ENCODE data around the gene CUEDC1.

GRCh38 chr17:57868007-57868909 is 87.0 kb downstream of the CUEDC1 start:
- peak in 1 of 3 donors; percentile 36 for TF ChIP-seq CTCF (IDR thresholded peaks at IDR 0.05)
- TF ChIP-seq POLR2A (IDR thresholded peaks at IDR 0.05) = no peak

Measured in lower leg skin (tissue), 3 donors.